Activated T-cell treated with anti-CD3 and anti-CD28 coated beads, Interleukin-2, amount 50 U/mL, for 72 hours (primary cell): ENCODE results near the gene PSME3IP1. TPM values are rescaled to one million over a fixed set of nuclear protein-coding genes. Genes with fewer than 3 reads are reported as not detected.
"Not testable (repeated sequence)": the region's sequence is repeated elsewhere in the genome, so short reads cannot be mapped to it uniquely, and the experiment has no call there.

Source experiments
- ATAC-seq, 2 donors: fragments of 150-1000 bp; cut with Tn5 transposase; replicated peaks in 1 of 2; 2 replicates each; pipeline ENCODE4 v1.10.0; 2021; ENCODE audit warnings: moderate library complexity in 2 of 2, mild to moderate bottlenecking in 1 of 2
- DNase-seq, 2 donors: peaks; one replicate each; pipeline ENCODE4 v3.0.0; 2021 to 2022; ENCODE audit warnings: mixed read lengths in 1 of 2
- H3K27ac Mint-ChIP-seq: one replicate; pipeline ENCODE4 v1.8.0; 2022; ENCODE audit warnings: mild to moderate bottlenecking, moderate library complexity, mixed read lengths
- H3K27me3 Mint-ChIP-seq: one replicate; pipeline ENCODE4 v1.8.0; 2022; ENCODE audit warnings: low read depth, mixed read lengths
- H3K36me3 Mint-ChIP-seq, 2 donors: one replicate each; pipeline ENCODE4 v1.8.0; 2022; ENCODE audit warnings: mixed read lengths in 2 of 2, mild to moderate bottlenecking in 1 of 2; ENCODE audit not compliant: insufficient read depth in 2 of 2
- H3K4me1 Mint-ChIP-seq: one replicate; pipeline ENCODE4 v1.8.0; 2022; ENCODE audit warnings: low read depth, mixed read lengths
- H3K4me3 Mint-ChIP-seq, 2 donors: one replicate each; pipeline ENCODE4 v1.8.0; 2022; ENCODE audit warnings: mild to moderate bottlenecking in 2 of 2, mixed read lengths in 2 of 2, moderate library complexity in 2 of 2
- H3K9me3 Mint-ChIP-seq, 2 donors: one replicate each; pipeline ENCODE4 v1.8.0; 2022; ENCODE audit warnings: mixed read lengths in 2 of 2
- total RNA-seq, 2 donors: library from RNA; stranded (reverse); gene quantifications; one replicate each; pipeline ENCODE4 v1.2.3, GENCODE V29; 2022

Gene PSME3IP1
- total RNA-seq, 2 donors from 2014 or later: 120 to 140 TPM

DNA sequence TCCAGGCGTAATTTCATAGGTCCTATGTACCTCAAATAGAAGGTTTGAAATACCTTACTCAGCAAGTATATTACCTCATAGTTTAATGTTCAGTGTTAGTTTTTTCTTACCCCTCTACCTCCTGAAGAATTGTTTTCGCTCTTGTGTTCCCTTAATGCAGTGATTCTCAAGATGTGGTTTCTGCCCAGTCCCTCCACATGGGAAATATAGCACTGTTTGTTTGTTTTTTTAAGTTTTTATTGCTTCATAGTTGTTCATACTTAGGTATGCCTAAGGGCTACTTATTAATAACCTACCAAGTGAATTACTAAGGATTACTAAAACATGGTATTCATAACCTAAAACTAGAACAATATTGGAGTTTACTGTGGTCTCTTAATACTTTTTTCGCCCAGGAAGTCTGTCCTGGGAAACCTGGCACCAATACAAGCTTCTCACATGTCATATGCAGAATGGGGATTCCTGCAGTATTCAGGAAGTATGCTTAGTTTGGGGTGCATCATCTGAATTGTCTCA is 5.3 kb upstream of the PSME3IP1 start:
- Mint-ChIP-seq H3K36me3 (peaks cover 5 to 10% of the 10 kb centered on the region in 2 donors), H3K9me3 (no peaks in the 10 kb centered on the region), H3K27me3 (no peaks in the 10 kb centered on the region), H3K4me1 (peaks cover 57% of the 10 kb centered on the region), H3K4me3 (no peak overlapping the region), H3K27ac (no peak overlapping the region)
- DNase-seq: no peak
- no peak for ATAC-seq

DNA sequence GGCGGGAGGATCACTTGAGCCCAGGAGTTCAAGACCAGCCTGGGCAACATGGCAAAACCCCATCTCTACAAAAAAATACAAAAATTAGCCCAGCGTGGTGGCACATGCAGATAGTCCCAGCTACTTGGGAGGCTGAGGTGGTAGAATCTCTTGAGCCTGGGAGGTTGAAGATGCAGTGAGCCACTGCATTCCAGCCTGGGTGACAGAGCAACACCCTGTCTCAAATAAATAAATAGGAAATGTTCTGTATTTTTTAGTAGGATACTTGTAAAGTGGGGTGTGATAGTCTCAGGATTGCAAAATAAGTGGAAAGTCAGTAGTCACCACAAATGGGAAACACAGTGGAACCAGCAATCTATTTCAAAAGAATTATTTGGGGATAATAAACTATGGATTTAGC is 4.3 kb upstream of the PSME3IP1 start:
- no peak for ATAC-seq

DNA sequence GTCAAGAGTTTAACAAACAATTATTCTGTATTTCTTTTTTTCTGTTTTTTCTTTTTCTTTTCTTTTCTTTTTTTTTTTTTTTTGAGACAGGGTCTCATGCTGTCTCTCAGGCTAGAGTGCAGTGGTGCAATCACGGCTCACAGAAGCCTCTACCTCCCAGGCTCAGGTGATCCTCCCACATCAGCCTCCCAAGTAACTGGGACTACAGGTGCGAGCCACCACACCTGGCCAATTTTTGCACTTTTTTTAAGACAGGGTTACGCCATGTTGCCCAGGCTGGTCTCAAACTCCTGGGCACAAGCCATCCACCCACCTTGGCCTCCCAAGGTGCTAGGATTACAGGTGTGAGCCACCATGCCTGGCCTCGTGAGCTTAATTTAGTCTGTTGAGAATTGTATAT is 3.7 kb upstream of the PSME3IP1 start:
- H3K4me3 Mint-ChIP-seq, H3K9me3 Mint-ChIP-seq, ATAC-seq, DNase-seq, H3K27me3 Mint-ChIP-seq, H3K27ac Mint-ChIP-seq: not testable (repeated sequence)
- H3K4me1 Mint-ChIP-seq: peaks cover 63% of the 10 kb centered on the region
- peaks cover 5 to 12% of the 10 kb centered on the region in 2 donors for H3K36me3 Mint-ChIP-seq

More for the DNA sequence above, 4.3 kb upstream of the PSME3IP1 start:
- H3K36me3 Mint-ChIP-seq: peaks cover 5 to 11% of the 10 kb centered on the region in 2 donors
- peaks cover 60% of the 10 kb centered on the region for H3K4me1 Mint-ChIP-seq
- no peak overlapping the region for H3K4me3 Mint-ChIP-seq
- no peak for DNase-seq
- H3K27ac Mint-ChIP-seq: no peak overlapping the region
- H3K9me3 Mint-ChIP-seq: no peaks in the 10 kb centered on the region
- no peaks in the 10 kb centered on the region for H3K27me3 Mint-ChIP-seq

DNA sequence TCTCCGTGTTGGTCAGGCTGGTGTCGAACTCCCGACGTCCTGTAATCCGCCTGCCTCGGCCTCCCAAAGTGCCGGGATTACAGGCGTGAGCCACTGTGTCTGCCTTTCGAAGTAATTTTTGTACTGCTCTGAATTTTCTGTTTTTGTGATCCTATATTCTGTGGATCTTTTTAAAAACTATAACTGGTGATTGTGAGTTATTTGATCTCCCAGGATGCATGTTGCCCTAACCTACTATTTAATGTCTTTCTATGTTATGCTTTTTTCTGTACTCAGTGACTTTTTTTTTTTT is 2.8 kb upstream of the PSME3IP1 start:
- DNase-seq (no peak), ATAC-seq (no peak)
- H3K27ac Mint-ChIP-seq: no peak overlapping the region
- H3K9me3 Mint-ChIP-seq: no peaks in the 10 kb centered on the region
- H3K36me3 Mint-ChIP-seq: peaks cover 5 to 13% of the 10 kb centered on the region in 2 donors
- H3K4me1 Mint-ChIP-seq: peaks cover 63% of the 10 kb centered on the region
- H3K4me3 Mint-ChIP-seq: peak overlapping the region; percentile 52 to 54
- H3K27me3 Mint-ChIP-seq: no peaks in the 10 kb centered on the region

DNA sequence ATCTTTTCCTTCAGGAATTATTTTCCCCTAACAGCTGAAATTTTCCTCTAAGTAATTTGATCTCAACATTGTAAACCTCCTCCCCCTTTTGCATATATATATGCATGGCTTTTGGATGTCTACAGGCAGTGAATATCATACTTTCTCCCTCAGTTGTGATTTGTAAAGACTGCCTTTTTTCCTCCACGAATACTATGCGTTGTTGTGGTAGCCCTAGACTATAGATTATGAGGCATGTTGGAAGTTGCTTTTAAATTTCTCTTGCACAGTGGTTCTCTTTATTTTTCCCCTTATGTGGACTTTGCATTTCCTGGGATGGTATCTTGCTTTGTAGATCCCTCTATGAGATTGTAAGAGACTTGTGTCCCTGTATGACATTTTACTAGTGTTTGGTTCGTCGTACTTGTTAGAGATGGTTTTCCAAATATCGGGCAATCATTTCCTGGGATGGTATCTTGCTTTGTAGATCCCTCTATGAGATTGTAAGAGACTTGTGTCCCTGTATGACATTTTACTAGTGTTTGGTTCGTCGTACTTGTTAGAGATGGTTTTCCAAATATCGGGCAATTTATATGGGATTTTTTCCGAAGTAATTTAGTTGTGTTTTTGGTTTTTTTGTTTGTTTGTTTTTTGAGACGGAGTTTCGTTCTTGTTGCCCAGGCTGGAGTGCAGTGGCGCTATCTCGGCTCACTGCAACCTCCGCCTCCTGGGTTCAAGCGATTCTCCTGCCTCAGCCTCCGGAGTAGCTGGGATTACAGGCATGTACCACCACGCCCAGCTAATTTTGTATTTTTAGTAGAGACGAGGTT is 2.3 kb upstream of the PSME3IP1 start:
- not testable (repeated sequence) for ATAC-seq, H3K27me3 Mint-ChIP-seq, H3K27ac Mint-ChIP-seq, H3K9me3 Mint-ChIP-seq, DNase-seq
- peaks cover 5 to 13% of the 10 kb centered on the region in 2 donors for H3K36me3 Mint-ChIP-seq
- peak overlapping the region; percentile 95 to 100 for H3K4me3 Mint-ChIP-seq
- H3K4me1 Mint-ChIP-seq: peaks cover 62% of the 10 kb centered on the region

DNA sequence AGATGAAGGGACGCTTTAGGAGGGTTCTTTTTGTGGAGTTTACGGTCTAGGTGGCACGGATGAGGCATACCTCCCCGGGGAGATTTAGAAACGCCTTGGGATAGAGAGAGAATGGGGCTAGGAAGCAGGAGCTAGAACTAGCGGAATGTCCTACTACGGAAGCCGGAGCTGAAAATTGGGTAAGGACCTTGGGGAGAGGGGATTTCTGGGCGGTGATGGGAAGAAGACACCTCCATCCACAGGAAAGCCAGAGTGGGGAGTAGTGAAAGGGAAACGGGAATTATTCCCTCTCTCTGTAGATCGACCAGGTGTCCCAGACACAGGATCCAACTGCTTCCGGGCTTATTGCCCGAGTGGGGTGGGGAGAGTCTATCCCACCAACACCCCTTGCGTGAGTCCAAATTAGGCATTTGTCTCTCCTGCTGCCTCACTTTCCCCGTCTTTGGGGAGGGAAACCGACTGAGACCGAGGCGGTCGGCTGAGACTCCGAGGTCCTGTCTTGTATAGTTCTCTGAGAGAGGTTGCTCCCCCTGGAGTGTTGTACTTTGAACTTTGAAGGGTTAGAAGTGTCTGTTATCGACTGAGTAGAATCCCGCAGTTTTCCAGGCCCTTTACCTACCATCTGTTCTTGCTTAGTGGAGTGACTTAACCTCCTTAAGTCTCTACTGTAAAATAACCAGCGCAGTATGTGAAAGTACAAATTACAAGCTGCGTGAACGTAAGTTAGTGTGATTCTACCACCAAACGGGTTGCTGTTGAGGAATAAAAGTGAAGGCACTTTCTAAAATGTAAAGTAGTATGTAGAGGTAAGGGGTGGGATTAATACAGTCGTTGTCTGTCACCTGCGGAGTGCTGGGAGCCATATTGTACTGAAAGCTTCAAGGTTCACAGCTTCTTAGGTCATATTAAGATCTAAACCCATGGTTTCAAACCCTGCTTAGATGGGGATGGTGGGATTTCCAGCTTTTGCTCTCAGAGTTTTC is 1.3 kb upstream of the PSME3IP1 start:
- peak overlapping the region; percentile 95 to 100 for H3K4me3 Mint-ChIP-seq
- H3K9me3 Mint-ChIP-seq: no peaks in the 10 kb centered on the region
- ATAC-seq (no peak), DNase-seq (peak; percentile 19 to 21)
- H3K27me3 Mint-ChIP-seq: no peaks in the 10 kb centered on the region
- H3K27ac Mint-ChIP-seq: peak overlapping the region; percentile 100
- peaks cover 58% of the 10 kb centered on the region for H3K4me1 Mint-ChIP-seq
- H3K36me3 Mint-ChIP-seq: peaks cover 5 to 13% of the 10 kb centered on the region in 2 donors

DNA sequence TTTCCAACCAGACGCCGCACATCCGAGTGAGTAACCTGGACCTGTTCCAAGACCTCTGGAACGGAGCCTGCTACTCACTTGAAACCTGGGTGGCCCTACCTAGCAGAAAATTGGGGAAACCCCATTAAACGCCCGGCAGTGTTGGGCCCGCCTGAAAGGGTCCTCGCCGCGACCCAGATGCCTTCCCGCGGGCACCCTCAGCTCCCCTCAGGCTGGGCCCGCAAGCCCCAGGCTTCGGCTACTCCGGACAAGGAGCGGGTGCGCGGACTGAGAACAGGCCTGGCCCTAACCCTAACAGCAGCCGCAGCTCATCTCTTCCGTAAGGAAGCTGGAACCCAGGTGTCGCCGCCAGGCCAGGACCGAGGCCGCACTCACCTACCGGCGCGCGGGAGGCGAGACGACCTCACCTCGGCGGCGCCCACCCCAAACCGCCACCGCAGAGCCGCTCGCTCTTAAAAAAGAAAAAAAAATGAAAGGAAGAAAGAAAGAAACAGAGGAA is 344 bp downstream of the PSME3IP1 start:
- H3K36me3 Mint-ChIP-seq: peaks cover 5 to 13% of the 10 kb centered on the region in 2 donors
- no peaks in the 10 kb centered on the region for H3K9me3 Mint-ChIP-seq
- peak overlapping the region; percentile 100 for H3K27ac Mint-ChIP-seq
- DNase-seq: no peak
- H3K27me3 Mint-ChIP-seq: no peaks in the 10 kb centered on the region
- peak; percentile 32 to 42 for ATAC-seq
- H3K4me1 Mint-ChIP-seq: peaks cover 46% of the 10 kb centered on the region
- peak overlapping the region; percentile 95 to 100 for H3K4me3 Mint-ChIP-seq

DNA sequence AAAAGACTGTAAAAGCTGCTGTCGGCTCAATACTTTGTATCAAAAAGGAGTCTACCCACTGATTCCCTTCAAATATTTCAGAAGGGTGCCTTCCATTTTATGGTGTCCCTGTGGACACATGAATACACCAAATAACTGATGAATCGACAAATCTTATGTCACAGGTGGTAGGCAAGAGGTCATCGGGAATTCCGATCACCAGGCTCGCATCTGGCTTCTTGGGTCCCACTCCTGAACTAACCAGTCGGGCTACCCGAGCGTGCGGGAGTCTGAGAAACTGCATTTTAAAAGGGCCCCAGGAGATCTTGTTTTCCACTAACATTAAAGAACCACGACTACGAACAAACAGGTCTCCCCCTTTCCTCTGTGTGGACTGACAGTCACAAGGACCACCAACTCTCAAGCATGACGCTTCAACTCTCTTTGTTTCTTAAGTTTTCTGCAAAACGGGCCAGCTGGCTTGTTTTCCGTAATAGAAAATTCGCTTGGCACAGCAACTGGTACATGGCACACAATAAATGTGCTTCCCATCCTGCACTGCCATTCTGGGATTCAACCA is 873 bp downstream of the PSME3IP1 start:
- Mint-ChIP-seq H3K27ac (peak overlapping the region; percentile 100), H3K4me1 (peaks cover 46% of the 10 kb centered on the region), H3K36me3 (peaks cover 5 to 13% of the 10 kb centered on the region in 2 donors), H3K4me3 (peak overlapping the region; percentile 95 to 100), H3K9me3 (no peaks in the 10 kb centered on the region), H3K27me3 (no peaks in the 10 kb centered on the region)
- no peak for DNase-seq
- no peak for ATAC-seq

DNA sequence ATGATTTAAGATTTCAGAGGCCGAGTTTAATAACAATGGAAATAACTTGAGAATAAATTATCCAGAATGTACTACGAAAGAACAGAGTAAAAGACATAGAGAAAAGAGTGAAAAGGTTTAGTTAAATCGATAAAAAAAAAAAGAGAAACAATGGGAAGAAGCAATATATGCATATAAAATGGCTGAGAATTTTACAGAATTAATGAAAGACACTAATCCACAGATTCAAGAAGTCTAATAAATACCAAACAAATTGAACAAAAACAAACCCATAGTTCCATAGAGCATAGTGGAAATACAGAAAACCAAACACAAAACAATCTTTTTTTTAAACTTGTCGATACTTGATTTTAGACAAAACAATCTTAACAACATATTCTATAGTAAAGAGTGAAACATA is 1.7 kb downstream of the PSME3IP1 start:
- peaks cover 5 to 11% of the 10 kb centered on the region in 2 donors for H3K36me3 Mint-ChIP-seq
- no peak for ATAC-seq
- no peaks in the 10 kb centered on the region for H3K9me3 Mint-ChIP-seq
- H3K4me1 Mint-ChIP-seq: peaks cover 46% of the 10 kb centered on the region
- H3K4me3 Mint-ChIP-seq: peak overlapping the region; percentile 95 to 100
- DNase-seq: no peak
- no peaks in the 10 kb centered on the region for H3K27me3 Mint-ChIP-seq
- peak overlapping the region; percentile 100 for H3K27ac Mint-ChIP-seq

DNA sequence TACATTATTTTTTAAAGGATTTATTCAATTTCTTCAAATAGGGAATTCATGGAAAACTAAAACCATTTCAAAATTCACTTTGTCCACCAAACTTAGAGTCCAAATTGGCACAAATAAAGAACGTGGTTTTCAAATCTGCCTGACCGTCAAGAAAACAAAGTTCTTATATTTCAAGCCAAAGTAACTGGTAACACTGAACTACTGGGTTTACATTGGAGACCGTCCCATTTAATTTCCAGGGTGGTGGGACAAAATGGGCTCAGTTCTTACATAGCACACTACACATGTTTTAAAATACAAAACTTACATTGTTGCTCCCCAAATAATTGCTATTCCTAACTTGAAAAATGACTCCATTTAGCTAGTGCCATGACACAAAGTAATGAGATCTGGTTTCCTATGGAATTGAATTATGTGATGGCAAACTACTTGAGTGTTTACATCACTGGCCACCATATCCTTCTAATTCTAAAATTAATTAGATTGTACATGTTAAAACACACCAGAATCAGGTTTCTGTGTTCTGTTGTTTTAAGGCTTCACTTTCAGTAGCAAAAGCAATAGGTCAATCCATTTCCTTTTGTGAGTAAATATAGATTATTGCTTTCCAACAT is 6.5 kb downstream of the PSME3IP1 start:
- no peak overlapping the region for H3K4me3 Mint-ChIP-seq
- H3K27me3 Mint-ChIP-seq: no peaks in the 10 kb centered on the region
- DNase-seq: no peak
- H3K27ac Mint-ChIP-seq: no peak overlapping the region
- H3K9me3 Mint-ChIP-seq: no peaks in the 10 kb centered on the region
- peaks cover 14% of the 10 kb centered on the region for H3K4me1 Mint-ChIP-seq
- H3K36me3 Mint-ChIP-seq: peaks cover 0 to 2% of the 10 kb centered on the region in 2 donors
- no peak for ATAC-seq

DNA sequence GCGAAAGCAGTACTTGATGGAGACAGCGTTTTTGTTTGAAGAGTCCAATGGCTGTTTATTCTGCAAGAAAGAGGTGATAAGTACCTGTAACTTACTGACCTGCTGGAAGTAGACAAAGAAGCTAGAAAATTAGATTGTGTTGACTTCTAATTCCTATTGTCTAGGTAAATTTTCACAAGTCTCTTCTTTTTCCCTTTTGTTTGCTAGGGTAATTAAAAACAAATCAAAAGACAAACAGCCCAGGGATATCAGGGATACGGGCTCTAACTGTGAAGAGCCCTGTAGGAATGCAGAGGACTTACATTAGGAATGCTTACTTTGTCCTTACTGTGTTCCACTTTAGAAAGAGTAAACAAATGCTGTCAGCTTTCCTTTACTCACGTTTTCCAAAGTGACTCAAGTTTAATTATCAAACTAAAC is 7.0 kb downstream of the PSME3IP1 start:
- peaks cover 9% of the 10 kb centered on the region for H3K4me1 Mint-ChIP-seq
- H3K36me3 Mint-ChIP-seq: no peaks in the 10 kb centered on the region
- H3K9me3 Mint-ChIP-seq: no peaks in the 10 kb centered on the region
- H3K4me3 Mint-ChIP-seq: no peak overlapping the region
- H3K27me3 Mint-ChIP-seq: no peaks in the 10 kb centered on the region
- H3K27ac Mint-ChIP-seq: no peak overlapping the region
- no peak for ATAC-seq
- DNase-seq: no peak

DNA sequence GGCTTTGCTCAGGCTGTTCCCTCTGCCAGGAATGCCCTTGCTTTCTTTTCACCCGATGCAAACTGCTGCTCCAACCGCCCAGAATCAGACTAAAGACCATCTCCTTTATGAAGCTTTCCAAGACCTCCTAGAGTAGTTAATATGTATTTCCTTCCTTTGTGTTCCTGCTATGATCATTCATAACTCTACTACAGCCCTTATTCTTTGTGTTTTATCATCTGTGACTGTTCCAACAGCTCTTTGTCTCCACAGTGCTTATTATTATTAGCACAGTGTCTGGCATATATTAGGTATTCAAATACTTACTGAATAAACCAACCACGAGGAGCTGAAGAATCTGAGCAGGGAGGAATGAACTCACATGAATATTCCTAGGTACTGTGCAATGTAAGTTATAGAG is 7.6 kb downstream of the PSME3IP1 start:
- DNase-seq (no peak), ATAC-seq (no peak)
- peaks cover 0 to 1% of the 10 kb centered on the region in 2 donors for H3K36me3 Mint-ChIP-seq
- no peak overlapping the region for H3K4me3 Mint-ChIP-seq
- H3K27ac Mint-ChIP-seq: no peak overlapping the region
- H3K27me3 Mint-ChIP-seq: no peaks in the 10 kb centered on the region
- peaks cover 5% of the 10 kb centered on the region for H3K4me1 Mint-ChIP-seq
- no peaks in the 10 kb centered on the region for H3K9me3 Mint-ChIP-seq
